ENCODE data around the gene CLDN5.
"Not testable (repeated sequence)": the region's sequence is repeated elsewhere in the genome, so short reads cannot be mapped to it uniquely, and the experiment has no call there.

CLDN5 gene

GRCh38 chr22:19547620-19548019 is 23.4 kb upstream of the CLDN5 start:
- no peak for DNase-seq

DNA sequence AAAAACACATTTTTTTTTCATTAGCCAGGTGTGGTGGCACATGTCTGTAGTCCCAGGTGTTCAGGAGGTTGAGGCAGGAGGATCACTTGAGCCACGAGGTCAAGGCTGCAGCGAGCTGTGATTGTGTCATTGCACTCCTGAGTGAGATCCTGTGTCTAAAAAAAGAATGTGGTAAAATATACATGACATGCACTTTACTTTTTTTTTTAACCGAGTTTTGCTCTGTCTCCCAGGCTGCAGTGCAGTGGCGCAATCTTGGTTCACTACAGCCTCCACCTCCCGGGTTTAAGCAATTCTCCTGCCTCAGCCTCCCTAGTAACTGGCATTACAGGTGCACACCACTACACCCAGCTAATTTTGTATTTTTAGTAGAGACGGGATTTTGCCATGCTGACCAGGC is 22.5 kb upstream of the CLDN5 start:
- DNase-seq, result no peak

DNA sequence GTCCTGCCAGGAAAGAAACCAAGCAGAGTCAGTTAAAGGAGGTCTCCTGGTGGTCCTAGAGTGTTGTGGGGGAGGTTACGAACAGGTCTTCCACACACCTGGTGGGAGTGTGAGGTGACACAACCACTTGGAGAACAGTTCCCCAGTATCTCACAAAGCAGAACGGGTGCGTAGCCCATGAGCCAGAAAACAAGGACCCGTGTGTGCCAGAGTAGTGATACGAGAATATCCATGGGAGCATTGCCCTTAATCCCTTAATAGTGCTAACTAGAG is 21.7 kb upstream of the CLDN5 start:
- DNase-seq, result no peak

GRCh38 chr22:19543970-19544708 is 19.9 kb upstream of the CLDN5 start:
- DNase-seq, result no peak

DNA sequence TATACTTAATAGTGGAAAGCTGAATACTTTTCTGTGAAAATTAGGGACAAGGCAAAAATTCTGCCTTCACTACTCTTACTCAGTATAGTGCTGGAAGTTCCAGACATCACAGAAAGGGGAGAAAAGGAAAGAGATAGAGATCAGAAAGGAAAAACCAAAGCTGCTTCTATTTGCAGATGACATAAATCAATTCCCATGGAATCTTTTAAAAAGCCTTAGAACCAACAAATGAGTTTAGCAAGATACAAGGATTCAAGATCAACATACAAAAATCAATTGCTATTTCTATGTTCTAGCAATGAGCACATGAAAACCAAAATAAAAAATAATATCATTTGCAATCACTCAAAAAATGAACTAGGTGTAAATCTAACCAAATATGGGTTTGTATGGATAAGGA is 16.2 kb upstream of the CLDN5 start:
- no peak for DNase-seq

GRCh38 chr22:19537941-19538488 is 13.8 kb upstream of the CLDN5 start:
- no peak for DNase-seq

- DNase-seq, result no peak
Observed at GRCh38 chr22:19536564-19536963, 12.4 kb upstream of the CLDN5 start.

DNA sequence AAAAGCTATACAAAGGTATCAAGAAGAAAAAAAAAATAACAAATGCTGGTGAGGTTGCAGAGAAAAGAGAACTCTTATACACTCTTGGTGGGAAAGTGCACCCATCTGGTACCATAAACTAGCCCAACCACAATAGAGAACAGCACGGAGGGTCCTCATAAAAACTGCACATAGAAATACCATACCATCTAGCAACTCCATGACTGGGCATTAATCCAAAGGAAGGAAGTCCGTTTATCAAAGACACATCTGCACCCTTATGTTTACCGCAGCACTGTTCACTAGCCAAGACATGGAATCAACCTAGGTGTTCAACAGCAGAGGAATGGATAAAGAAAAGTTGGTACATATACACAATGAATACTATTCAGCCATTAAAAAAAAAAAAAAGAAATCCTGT is 10.8 kb upstream of the CLDN5 start:
- no peak for DNase-seq

DNA sequence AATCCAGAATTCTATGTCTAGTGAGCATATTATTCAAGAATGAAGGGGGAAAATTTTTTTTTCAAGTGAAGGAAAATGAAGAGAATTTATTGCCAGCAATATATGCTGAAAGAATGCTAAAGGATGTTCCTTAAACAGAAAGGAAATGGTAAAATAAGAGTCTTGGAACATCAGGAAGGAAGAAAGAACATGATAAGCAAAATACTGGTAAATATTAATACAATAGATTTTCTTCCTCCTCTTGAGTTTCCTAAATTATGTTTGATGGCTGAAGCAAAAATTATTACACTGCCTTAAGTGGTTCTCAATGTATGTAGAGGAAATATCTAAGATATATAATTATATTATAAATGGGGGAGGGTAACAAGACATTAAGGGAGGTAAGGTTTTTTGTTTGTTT is 9.6 kb upstream of the CLDN5 start:
- no peak for DNase-seq

DNA sequence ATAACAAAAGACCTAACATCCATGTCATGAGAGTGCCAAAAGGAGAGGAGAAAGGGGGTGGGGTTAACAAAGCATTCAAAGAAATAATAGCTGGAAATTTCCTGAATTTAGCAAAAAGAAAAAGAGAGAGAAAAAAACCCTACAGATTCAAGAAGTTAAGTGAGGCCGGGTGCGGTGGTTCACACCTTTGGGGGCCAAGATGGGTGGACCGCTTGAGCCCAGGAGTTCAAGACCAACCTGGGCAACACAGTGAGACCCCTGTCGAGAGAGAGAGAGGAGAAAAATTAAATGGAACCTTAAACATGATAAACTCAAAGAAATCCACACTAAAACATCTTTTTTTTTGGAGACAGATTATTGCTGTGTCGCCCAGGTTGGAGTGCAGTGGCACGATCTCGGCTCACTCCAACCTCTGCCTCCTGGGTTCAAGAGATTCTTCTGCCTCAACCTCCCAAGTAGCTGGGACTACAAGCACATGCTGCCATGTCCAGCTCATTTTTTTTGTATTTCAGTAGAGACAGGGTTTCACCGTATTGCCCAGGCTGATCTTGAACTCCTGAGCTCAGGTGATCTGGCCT is 8.9 kb upstream of the CLDN5 start:
- no peak for DNase-seq

- not testable (repeated sequence) for DNase-seq
Observed at GRCh38 chr22:19531327-19531726, 7.1 kb upstream of the CLDN5 start.

GRCh38 chr22:19530751-19531150 is 6.5 kb upstream of the CLDN5 start:
- no peak for DNase-seq

DNA sequence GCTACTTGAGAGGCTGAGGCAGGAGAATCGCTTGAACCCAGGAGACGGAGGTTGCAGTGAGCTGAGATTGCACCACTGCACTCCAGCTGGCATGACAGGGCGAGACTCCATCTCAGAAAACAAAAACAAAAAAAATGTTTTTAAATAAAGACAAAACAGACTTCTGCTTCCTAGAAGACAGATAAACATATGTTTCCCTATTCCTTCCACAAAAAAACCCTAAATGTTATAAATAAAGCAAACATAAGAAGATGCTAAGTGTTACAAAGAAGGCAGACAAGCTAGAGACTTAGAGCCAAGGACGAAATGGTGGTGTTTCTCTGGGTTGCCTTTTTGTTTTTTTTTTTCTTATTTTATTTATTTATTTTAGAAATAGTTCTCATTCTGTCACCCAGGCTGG is 5.6 kb upstream of the CLDN5 start:
- DNase-seq, result no peak

- DNase-seq, result no peak
Observed at GRCh38 chr22:19527861-19528417, 3.7 kb upstream of the CLDN5 start.

- no peak for DNase-seq
Observed at GRCh38 chr22:19527321-19527721, 3.1 kb upstream of the CLDN5 start.

DNA sequence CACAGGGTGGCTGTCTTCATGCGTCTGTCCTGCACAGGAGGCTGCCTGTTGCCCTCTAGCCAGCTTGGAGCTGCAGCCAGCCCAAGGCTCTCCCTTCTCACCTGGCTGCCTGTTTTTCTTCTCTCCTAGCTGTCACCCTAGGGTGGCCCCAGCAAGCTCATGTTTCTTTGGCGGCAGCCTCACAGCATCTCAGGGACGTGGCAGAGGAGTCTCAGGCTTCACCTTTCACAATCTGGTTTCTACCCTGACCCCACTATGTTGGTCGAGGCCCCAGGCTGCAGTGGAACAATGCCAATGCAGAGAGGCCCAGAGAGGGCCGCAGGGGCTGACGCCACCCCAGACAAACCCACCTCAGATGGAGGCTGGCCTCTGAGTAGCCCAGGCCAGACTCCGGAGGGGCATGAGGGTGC is 2.5 kb upstream of the CLDN5 start:
- no peak for DNase-seq

DNA sequence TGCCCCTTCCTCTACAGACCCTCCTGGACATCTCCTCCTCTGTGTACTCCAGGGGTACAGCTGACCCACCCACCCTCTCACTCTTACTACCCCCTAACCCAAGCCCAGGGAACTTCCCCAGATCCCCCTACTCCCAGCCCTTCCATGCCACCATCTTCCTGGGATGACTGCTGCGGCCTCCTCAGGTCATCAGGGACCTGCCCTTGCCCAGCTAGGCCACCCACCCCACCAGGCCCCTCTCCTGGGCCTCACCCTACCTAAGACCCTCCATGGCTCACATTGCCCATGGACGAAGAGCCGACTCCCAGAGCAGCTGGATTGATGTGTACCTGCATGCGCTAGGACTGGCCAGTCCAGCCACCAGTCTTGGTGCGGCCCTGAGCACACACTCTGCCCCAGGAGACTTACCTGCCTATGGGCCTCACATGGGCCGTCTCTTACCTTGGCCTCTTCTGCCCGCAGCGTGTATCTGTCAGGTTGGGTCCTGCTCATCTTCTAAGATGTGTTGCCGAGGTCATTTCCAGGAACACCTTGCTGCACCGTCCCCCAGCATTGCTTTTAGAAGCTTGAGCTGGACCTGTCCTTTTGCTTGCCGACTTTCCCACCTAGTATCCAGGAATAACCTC is 2.0 kb upstream of the CLDN5 start:
- DNase-seq, result no peak

DNA sequence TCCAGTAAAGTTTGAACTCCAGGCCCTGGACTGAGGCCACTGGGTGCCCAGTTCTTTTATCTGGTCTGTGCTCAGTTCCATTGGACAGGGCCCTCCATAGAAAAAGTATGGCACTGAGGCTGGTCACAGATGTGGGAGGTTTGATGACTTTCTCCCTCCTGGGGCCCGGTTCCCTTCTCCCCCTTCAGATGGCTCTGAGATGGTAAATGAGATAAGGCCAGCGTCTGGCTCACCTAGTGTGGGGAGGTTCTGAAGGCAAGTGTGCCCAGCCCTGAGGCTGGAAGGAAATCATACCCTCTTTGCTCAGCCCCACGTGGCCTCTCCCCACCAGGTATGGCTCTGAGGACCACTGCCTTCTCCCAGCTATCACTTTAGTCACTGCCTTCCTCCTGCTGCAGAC is 1.5 kb upstream of the CLDN5 start:
- no peak for DNase-seq

DNA sequence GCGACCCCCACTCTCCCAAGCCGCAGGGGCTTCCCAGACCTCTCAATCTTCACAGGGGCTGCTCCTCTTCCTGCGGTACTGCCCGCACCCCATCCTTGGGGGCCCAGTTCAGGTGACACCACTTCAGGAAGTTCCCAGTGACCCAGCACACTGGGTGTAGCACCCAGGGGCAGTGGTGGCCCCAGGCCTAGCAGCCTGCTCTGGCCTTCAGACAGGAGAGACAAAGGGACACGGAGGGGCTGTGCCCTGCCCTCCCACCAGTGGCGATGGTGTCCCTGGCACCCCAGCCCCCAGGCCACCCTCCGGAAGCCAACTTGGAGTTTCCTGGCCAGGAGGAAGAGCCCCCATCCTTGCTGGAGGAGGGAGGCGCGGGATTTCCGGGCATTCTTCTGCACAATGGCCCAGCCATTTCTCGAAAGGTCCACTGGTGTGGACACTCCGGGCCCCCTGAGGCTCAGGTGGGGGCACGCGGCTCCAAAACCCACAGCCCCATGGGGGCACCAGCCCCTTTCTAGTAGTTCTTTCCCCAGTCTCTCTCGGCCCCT is 978 bp upstream of the CLDN5 start:
- no peak for DNase-seq

DNA sequence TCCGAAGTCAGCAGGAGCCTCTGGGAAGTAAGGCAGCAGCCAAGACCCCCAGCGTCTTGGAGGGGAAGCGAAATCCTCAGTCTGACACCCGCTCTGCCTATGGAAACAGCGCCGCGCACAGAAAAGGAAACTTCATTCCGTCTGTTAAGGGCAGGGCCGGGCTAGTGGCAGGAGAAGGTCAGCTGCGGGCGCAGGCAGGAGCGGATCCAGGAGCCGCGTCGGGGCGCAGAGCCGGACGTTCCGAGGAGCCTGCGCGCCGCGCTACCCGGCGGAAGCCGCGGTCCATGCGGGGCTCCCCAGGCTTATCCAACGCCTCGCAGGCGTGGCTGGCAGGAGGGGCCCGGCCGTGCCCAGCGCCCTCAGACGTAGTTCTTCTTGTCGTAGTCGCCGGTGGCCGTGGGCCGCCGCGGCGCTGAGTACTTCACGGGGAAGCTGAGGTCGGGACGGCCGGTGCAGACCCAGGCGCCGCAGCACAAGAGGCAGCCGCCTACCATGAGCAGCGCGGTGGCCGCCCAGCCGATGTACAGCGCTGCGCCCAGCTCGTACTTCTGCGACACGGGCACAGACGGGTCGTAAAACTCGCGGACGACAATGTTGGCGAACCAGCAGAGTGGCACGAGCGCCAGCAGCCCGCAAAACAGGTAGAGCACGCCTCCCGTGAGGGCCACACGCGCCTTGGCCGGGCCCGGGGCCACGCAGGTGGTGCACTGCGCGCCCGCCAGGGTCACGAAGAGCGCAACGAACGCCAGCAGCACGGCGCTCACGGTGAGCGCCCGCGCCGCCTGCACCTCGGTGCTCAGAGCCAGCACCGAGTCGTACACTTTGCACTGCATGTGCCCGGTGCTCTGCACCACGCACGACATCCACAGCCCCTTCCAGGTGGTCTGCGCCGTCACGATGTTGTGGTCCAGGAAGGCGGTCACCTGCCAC is 705 bp downstream of the CLDN5 start:
- DNase-seq, result no peak

DNA sequence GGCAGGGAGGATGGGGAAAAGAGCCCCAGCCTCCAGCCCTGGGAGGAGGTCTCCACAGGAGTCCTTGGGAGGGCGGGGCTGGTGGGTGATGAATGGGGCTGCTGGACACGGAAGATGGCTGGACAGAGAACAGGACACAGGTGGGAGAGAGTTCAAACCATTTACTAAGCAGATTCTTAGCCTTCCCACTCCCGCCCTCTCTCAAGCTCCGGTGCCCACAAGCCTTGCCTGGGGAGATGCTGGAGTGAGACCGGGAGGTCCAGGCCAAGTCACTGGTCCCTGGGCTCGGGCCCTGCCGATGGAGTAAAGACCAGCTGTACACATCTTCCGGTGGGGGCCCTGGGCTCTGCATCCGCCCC is 1.4 kb downstream of the CLDN5 start:
- no peak for DNase-seq

GRCh38 chr22:19522190-19522880 is 1.9 kb downstream of the CLDN5 start:
- peak; percentile 51 for DNase-seq
